IMR-90 (cell line): ENCODE data around the gene IL17C. TPM values are rescaled to one million over a fixed set of nuclear protein-coding genes. Genes with fewer than 3 reads are reported as not detected.

Source experiments
- ATAC-seq: fragments of 200-7000 bp; cut with Tn5 transposase; 2 replicates; pipeline ENCODE4 v1.9.1; 2020; ENCODE audit warnings: low read depth, mild to moderate bottlenecking, moderate library complexity
- BruUV-seq: library from RNA; stranded (reverse); fragments of 400-500 nt; replicated peaks from 2 replicates; lab custom pipeline; 2021; lab: Mats Ljungman, UMichigan
- CTCF ChIA-PET: fragments of 300-600 bp; formaldehyde crosslinking; extraction: SDS; loops from one replicate; lab custom pipeline; 2021; ENCODE audit warnings: antibody characterized with exemption; lab: Yijun Ruan, JAX
- POLR2A ChIA-PET: fragments of 300-600 bp; sonication (Branson Sonifier 250); formaldehyde crosslinking; loops from one replicate; lab custom pipeline; 2022; ENCODE audit warnings: antibody characterized with exemption; ENCODE audit not compliant: unreplicated experiment; lab: Charles Lee
- DNase-seq: peaks from one replicate; pipeline ENCODE4 v3.0.0; 2013
- H2AFZ ChIP-seq: replicated peaks from 2 replicates; pipeline ENCODE3; 2013; ENCODE audit warnings: low read length, mild to moderate bottlenecking; ENCODE audit not compliant: poor library complexity
- H2AK5ac ChIP-seq: 2 replicates; pipeline ENCODE4 v1.6.1; 2013; ENCODE audit warnings: low read depth, low read length, inconsistent platforms
- H2AK9ac ChIP-seq: replicated peaks from 2 replicates; pipeline ENCODE3; 2013; ENCODE audit warnings: mild to moderate bottlenecking, low read depth, low read length, moderate library complexity; ENCODE audit not compliant: poor library complexity
- H2BK120ac ChIP-seq: 2 replicates; pipeline ENCODE4 v1.6.1; 2013; ENCODE audit warnings: low read depth, low read length, inconsistent platforms
- H2BK15ac ChIP-seq: 3 replicates; pipeline ENCODE4 v1.6.1; 2013; ENCODE audit warnings: low read depth, low read length, inconsistent platforms
- H2BK20ac ChIP-seq: 2 replicates; pipeline ENCODE4 v1.6.1; 2013; ENCODE audit warnings: low read depth, mild to moderate bottlenecking, inconsistent platforms, low read length, moderate library complexity
- H2BK5ac ChIP-seq: 2 replicates; pipeline ENCODE4 v1.6.1; 2013; ENCODE audit warnings: mild to moderate bottlenecking, low read depth, low read length, inconsistent platforms; ENCODE audit not compliant: poor library complexity, severe bottlenecking
- H3K14ac ChIP-seq: replicated peaks from 2 replicates; pipeline ENCODE4 v1.6.1; 2013; ENCODE audit warnings: low read depth, low read length, inconsistent platforms
- H3K18ac ChIP-seq: 2 replicates; pipeline ENCODE4 v1.6.1; 2013; ENCODE audit warnings: low read depth, low read length, control low read depth
- H3K23ac ChIP-seq: 2 replicates; pipeline ENCODE4 v1.6.1; 2013; ENCODE audit warnings: low read depth, low read length, inconsistent platforms
- H3K27ac ChIP-seq: 2 replicates; pipeline ENCODE4 v1.5.1; 2013; ENCODE audit warnings: mild to moderate bottlenecking, control low read depth, low read length; ENCODE audit not compliant: insufficient read depth
- H3K27me3 ChIP-seq: 2 replicates; pipeline ENCODE4 v1.6.1; 2013; ENCODE audit warnings: low read length; ENCODE audit not compliant: control insufficient read depth, insufficient read depth
- H3K36me3 ChIP-seq: 2 replicates; pipeline ENCODE4 v1.6.1; 2013; ENCODE audit warnings: low read length, mixed read lengths; ENCODE audit not compliant: control insufficient read depth, insufficient read depth
- H3K4ac ChIP-seq: 2 replicates; pipeline ENCODE4 v1.6.1; 2013; ENCODE audit warnings: low read depth, low read length, inconsistent platforms
- H3K4me1 ChIP-seq: 2 replicates; pipeline ENCODE4 v1.6.1; 2013; ENCODE audit warnings: low read length, mixed read lengths; ENCODE audit not compliant: control insufficient read depth, insufficient read depth
- H3K4me2 ChIP-seq: 2 replicates; pipeline ENCODE4 v1.6.1; 2013; ENCODE audit warnings: low read depth, mild to moderate bottlenecking, control low read depth, low read length, moderate library complexity
- H3K4me3 ChIP-seq: 2 replicates; pipeline ENCODE4 v1.5.1; 2013; ENCODE audit warnings: low read depth, mild to moderate bottlenecking, control low read depth, low read length, moderate library complexity; ENCODE audit not compliant: insufficient read depth
- H3K56ac ChIP-seq: 2 replicates; pipeline ENCODE4 v1.6.1; 2013; ENCODE audit warnings: low read length, inconsistent platforms; ENCODE audit not compliant: insufficient read depth; ENCODE audit errors: extremely low read depth
- H3K79me1 ChIP-seq, 2 experiments: 2 replicates each; pipeline ENCODE4 v1.6.1; 2013; ENCODE audit warnings: low read length in 2 of 2, inconsistent platforms in 1 of 2, low read depth in 1 of 2
- H3K9ac ChIP-seq: 2 replicates; pipeline ENCODE4 v1.6.1; 2013; ENCODE audit warnings: low read depth, low read length, control low read depth
- H3K9me1 ChIP-seq: 2 replicates; pipeline ENCODE4 v1.6.1; 2013; ENCODE audit warnings: low read length, inconsistent platforms; ENCODE audit not compliant: insufficient read depth
- H3K9me3 ChIP-seq: 2 replicates; pipeline ENCODE4 v1.6.1; 2013; ENCODE audit warnings: low read length; ENCODE audit not compliant: control insufficient read depth, insufficient read depth
- H4K20me1 ChIP-seq: 2 replicates; pipeline ENCODE4 v1.6.1; 2013; ENCODE audit warnings: low read length, inconsistent platforms; ENCODE audit not compliant: insufficient read depth
- H4K5ac ChIP-seq: 2 replicates; pipeline ENCODE4 v1.6.1; 2013; ENCODE audit warnings: mild to moderate bottlenecking, low read depth, low read length, control low read depth
- H4K8ac ChIP-seq, 2 experiments: 2 replicates each; pipeline ENCODE4 v1.6.1; 2013; ENCODE audit warnings: low read depth in 2 of 2, low read length in 2 of 2, control low read depth in 1 of 2, inconsistent platforms in 1 of 2
- H4K91ac ChIP-seq: 2 replicates; pipeline ENCODE4 v1.6.1; 2013; ENCODE audit warnings: low read depth, low read length, inconsistent platforms; ENCODE audit not compliant: insufficient read depth
- CEBPB ChIP-seq: IDR thresholded peaks from 2 replicates; pipeline ENCODE4 v1.6.1; 2012; ENCODE audit warnings: low read depth, low read length, improper control_type of control experiment
- CHD1 ChIP-seq: IDR thresholded peaks from 2 replicates; pipeline ENCODE4 v1.6.1; 2012; ENCODE audit warnings: low read depth, low read length, improper control_type of control experiment
- ELK1 ChIP-seq: fragments of 150-350 bp; IDR thresholded peaks from 2 replicates; pipeline ENCODE4 v1.6.1; 2016; ENCODE audit warnings: low read depth, mild to moderate bottlenecking, low read length, moderate library complexity, borderline replicate concordance
- FOS ChIP-seq: fragments of 150-350 bp; IDR thresholded peaks from 2 replicates; pipeline ENCODE4 v1.6.1; 2016; ENCODE audit warnings: low read depth, low read length
- MAFK ChIP-seq: IDR thresholded peaks from 2 replicates; pipeline ENCODE4 v1.6.1; 2012; ENCODE audit warnings: low read depth, low read length, improper control_type of control experiment
- NFE2L2 ChIP-seq: fragments of 150-350 bp; IDR thresholded peaks from 2 replicates; pipeline ENCODE4 v1.6.1; 2016; ENCODE audit warnings: low read depth, mild to moderate bottlenecking, low read length
- RAD21 ChIP-seq: IDR thresholded peaks from 2 replicates; pipeline ENCODE4 v1.6.1; 2012; ENCODE audit warnings: low read length, improper control_type of control experiment
- WGBS, 2 experiments: methylation state at CpG; one replicate each; pipeline versions ENCODE4 v1.1.5 to v1.1.7; 2013; ENCODE audit warnings: missing lambda C conversion rate in 2 of 2; ENCODE audit not compliant: insufficient read length in 1 of 2; ENCODE audit errors: extremely low coverage in 2 of 2; 5-methylcytosine and 5-hydroxymethylcytosine counted together
- dilution Hi-C: fragments of 300-500 bp; cut with HindIII; formaldehyde crosslinking; loops from one replicate; pipeline ENCODE4 v1.14.3; 2018; ENCODE audit warnings: low sequenced_read_pairs; ENCODE audit not compliant: unreplicated experiment
- in situ Hi-C: fragments of 300-500 bp; cut with MboI; formaldehyde crosslinking; loops from 3 replicates; pipeline ENCODE4 v1.14.3; 2019; ENCODE audit warnings: low sequenced_read_pairs, inconsistent platforms, mixed read lengths
- intact Hi-C: fragments of 100-400 bp; cut with micrococcal nuclease; formaldehyde crosslinking; loops from 2 replicates; pipeline ENCODE4 v1.10.0; 2022
- polyA plus RNA-seq, 3 experiments: library from polyadenylated mRNA; depleted of rRNA; stranded (reverse); fragments of >200 nt; gene quantifications; 2 replicates each; pipeline ENCODE4 v1.2.3, GENCODE V29; 2012; ENCODE audit warnings: low replicate concordance in 1 of 3
- total RNA-seq: library from RNA; depleted of rRNA; stranded (reverse); fragments of >200 nt; gene quantifications from 2 replicates; pipeline ENCODE4 v1.2.3, GENCODE V29; 2012

The IL17C gene
- total and polyA plus RNA-seq, 2 of the 4 experiments (the other 2 are of a cell fraction), result 0.09 TPM; not detected in 1

- TF ChIP-seq FOS (no peak), RAD21 (no peak), CHD1 (no peak), CEBPB (no peak), ELK1 (no peak), NFE2L2 (no peak), MAFK (no peak)
- 0 out of 2 replicates have a peak, but pooled peaks cover 5% of the 10 kb centered on the region for H4K20me1 ChIP-seq
- no peaks in the 10 kb centered on the region for H3K9me3 ChIP-seq
- peaks cover 13% of the 10 kb centered on the region for H3K36me3 ChIP-seq
- H3K27ac ChIP-seq, result no peak overlapping the region
- no peak overlapping the region for H2AK9ac ChIP-seq
- no peaks in the 10 kb centered on the region for H3K27me3 ChIP-seq
- H3K79me1 ChIP-seq, result peaks cover 0 to 23% of the 10 kb centered on the region in 2 experiments; a peak in 3 of 4 replicates
- no peak overlapping the region for H3K14ac ChIP-seq
- no peak overlapping the region for H2BK120ac ChIP-seq
- CTCF ChIA-PET, result no interaction called here
- no peak overlapping the region for H4K8ac ChIP-seq
- no peak overlapping the region for H3K4ac ChIP-seq
- no peak overlapping the region for H3K9ac ChIP-seq
- H4K91ac ChIP-seq, result no peak overlapping the region
- H3K18ac ChIP-seq, result no peak overlapping the region
- no peak overlapping the region for H3K4me3 ChIP-seq
- H3K23ac ChIP-seq, result no peak overlapping the region
- no peak overlapping the region for H2BK5ac ChIP-seq
- DNase-seq (no peak), ATAC-seq (no peak)
- in situ Hi-C loops, result no loop called here
- intact Hi-C loops, result no loop called here
- H3K56ac ChIP-seq, result no peak overlapping the region
- H2BK15ac ChIP-seq, result no peak overlapping the region
- no peak overlapping the region for H3K4me2 ChIP-seq
- H2AK5ac ChIP-seq, result no peak overlapping the region
- dilution Hi-C loops, result no loop called here
- 91% methylated on average over 4 of the region's 25 CpGs; no CpG with 5 or more reads in 1 of the 2 experiments for WGBS, 2 experiments
- H2BK20ac ChIP-seq, result no peak overlapping the region
- H4K5ac ChIP-seq, result no peak overlapping the region
- no peaks in the 10 kb centered on the region for H3K9me1 ChIP-seq
- POLR2A ChIA-PET, result no interaction called here
- no peak overlapping the region for H2AFZ ChIP-seq
- no TSS peak for BruUV-seq
- H3K4me1 ChIP-seq, result peaks cover under 1% of the 10 kb centered on the region; the same call in 1 of the 2 replicates
Measured at GRCh38 chr16:88656291-88656980, 18.1 kb downstream of the IL17C start.
